ENCODE results near the gene MYPOP. TPM values are rescaled to one million over a fixed set of nuclear protein-coding genes. Genes with fewer than 3 reads are reported as not detected.

Gene MYPOP
- total and polyA plus RNA-seq, 10 of the 15 experiments (the other 5 are each of a cell fraction or from before 2014, with no cell fraction given), result 0.47 to 9.4 (median 1.4) TPM

DNA sequence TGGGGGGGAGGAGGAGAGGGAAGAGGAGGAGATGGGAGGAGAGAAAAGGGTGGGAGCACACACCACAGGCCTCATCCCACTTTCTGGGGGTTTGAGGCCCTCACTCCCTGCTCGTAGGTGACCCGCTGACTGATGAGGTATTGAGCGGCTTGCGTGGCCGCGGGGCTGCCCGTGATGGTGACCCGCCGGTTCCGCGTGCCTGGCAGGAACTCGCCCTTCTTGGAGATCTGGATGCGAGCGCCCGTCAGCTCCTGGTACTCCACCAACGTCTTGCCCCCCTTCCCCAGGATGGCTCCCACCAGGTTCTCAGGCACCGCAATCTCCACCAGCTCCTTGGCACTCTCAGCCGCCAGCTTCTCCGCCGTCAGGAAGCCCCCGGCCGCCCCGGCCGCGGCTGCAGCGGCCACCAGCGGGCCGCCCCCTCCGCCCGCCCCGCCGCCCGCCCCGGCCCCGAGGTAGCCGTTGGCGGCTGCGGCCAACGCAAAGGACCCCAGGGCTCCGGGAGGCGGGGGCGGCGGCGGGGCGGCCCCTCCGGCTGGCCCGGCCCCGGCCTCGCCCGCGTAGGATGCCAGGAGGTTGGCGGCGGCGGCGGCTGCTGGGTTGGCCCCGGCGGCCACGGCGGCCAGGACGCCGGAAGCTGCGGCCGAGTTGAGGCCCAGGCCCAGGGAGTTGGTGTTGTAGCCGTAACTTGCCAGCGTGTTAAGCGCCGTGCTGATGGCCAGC, 37.5 kb upstream of the MYPOP start:
- BruUV-seq (replicated peaks), result no TSS peak
- SMC1A ChIA-PET (ENCODE audit: uncharacterized antibody, unreplicated experiment), result no interaction called here
- ATAC-seq (no peak), FAIRE-seq (no peak), DNase-seq (ENCODE audit: low read depth, low spot score) (no peak)
- no peaks in the 10 kb centered on the region for H3K9me3 ChIP-seq (replicated peaks; ENCODE audit: control insufficient read depth, insufficient read depth, low read length)
- H3K4me1 ChIP-seq (ENCODE audit: control insufficient read depth, insufficient read depth, low read length), result no peaks in the 10 kb centered on the region
- H3K79me2 ChIP-seq (ENCODE audit: control insufficient read depth, insufficient read depth, low read length), result no peaks in the 10 kb centered on the region
- RAD21 ChIA-PET (ENCODE audit: unreplicated experiment), result no interaction called here
- H3K36me3 ChIP-seq (ENCODE audit: control insufficient read depth in 2 of 2, insufficient read depth in 2 of 2, low read length in 1 of 2), result no peaks in the 10 kb centered on the region
- no peak overlapping the region for H3K27ac ChIP-seq (ENCODE audit: control insufficient read depth, insufficient read depth)
- in situ Hi-C loops (cut with MboI) (no loop called here), intact Hi-C loops (cut with micrococcal nuclease; ENCODE audit: unreplicated experiment) (no loop called here)
- no peak for TF ChIP-seq NR2F1 (conservative IDR thresholded peaks at IDR 0.05)
- no peak for TF ChIP-seq MYC (IDR thresholded peaks at IDR 0.05; ENCODE audit: insufficient read depth, insufficient read length, insufficient replicate concordance, low read length, severe bottlenecking)
- TF ChIP-seq KLF5 (IDR thresholded peaks at IDR 0.05; ENCODE audit: partially characterized antibody), result no peak
- no peak for TF ChIP-seq ETV6 (conservative IDR thresholded peaks at IDR 0.05 in 1 of 2, IDR thresholded peaks at IDR 0.05 in 1 of 2; ENCODE audit: borderline replicate concordance in 1 of 2, low read depth in 1 of 2)
- no peak for TF ChIP-seq SUPT20H (IDR thresholded peaks at IDR 0.05; ENCODE audit: borderline replicate concordance, control insufficient read depth, low read depth, low read length)
- no peak for TF ChIP-seq YY1 (IDR thresholded peaks at IDR 0.05; ENCODE audit: low read depth, low read length)
- no peak for TF ChIP-seq SIX5 (IDR thresholded peaks at IDR 0.05; ENCODE audit: low read depth, low read length, severe bottlenecking)
- TF ChIP-seq, protein P1, sequence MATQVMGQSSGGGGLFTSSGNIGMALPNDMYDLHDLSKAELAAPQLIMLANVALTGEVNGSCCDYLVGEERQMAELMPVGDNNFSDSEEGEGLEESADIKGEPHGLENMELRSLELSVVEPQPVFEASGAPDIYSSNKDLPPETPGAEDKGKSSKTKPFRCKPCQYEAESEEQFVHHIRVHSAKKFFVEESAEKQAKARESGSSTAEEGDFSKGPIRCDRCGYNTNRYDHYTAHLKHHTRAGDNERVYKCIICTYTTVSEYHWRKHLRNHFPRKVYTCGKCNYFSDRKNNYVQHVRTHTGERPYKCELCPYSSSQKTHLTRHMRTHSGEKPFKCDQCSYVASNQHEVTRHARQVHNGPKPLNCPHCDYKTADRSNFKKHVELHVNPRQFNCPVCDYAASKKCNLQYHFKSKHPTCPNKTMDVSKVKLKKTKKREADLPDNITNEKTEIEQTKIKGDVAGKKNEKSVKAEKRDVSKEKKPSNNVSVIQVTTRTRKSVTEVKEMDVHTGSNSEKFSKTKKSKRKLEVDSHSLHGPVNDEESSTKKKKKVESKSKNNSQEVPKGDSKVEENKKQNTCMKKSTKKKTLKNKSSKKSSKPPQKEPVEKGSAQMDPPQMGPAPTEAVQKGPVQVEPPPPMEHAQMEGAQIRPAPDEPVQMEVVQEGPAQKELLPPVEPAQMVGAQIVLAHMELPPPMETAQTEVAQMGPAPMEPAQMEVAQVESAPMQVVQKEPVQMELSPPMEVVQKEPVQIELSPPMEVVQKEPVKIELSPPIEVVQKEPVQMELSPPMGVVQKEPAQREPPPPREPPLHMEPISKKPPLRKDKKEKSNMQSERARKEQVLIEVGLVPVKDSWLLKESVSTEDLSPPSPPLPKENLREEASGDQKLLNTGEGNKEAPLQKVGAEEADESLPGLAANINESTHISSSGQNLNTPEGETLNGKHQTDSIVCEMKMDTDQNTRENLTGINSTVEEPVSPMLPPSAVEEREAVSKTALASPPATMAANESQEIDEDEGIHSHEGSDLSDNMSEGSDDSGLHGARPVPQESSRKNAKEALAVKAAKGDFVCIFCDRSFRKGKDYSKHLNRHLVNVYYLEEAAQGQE (IDR thresholded peaks at IDR 0.05; ENCODE audit: low read depth, low read length), result no peak
- TF ChIP-seq FOXM1 (IDR thresholded peaks at IDR 0.05; ENCODE audit: low read depth, low read length), result no peak
- TF ChIP-seq HDGF (IDR thresholded peaks at IDR 0.05), result no peak
- no peak for TF ChIP-seq RAD21 (IDR thresholded peaks at IDR 0.05; ENCODE audit: insufficient read depth, low read depth, low read length)
- TF ChIP-seq GABPA (IDR thresholded peaks at IDR 0.05; ENCODE audit: low read depth), result no peak
- no peak for TF ChIP-seq SPI1 (IDR thresholded peaks at IDR 0.05; ENCODE audit: borderline replicate concordance, insufficient read depth, low read depth, low read length)
- TF ChIP-seq, protein P2, sequence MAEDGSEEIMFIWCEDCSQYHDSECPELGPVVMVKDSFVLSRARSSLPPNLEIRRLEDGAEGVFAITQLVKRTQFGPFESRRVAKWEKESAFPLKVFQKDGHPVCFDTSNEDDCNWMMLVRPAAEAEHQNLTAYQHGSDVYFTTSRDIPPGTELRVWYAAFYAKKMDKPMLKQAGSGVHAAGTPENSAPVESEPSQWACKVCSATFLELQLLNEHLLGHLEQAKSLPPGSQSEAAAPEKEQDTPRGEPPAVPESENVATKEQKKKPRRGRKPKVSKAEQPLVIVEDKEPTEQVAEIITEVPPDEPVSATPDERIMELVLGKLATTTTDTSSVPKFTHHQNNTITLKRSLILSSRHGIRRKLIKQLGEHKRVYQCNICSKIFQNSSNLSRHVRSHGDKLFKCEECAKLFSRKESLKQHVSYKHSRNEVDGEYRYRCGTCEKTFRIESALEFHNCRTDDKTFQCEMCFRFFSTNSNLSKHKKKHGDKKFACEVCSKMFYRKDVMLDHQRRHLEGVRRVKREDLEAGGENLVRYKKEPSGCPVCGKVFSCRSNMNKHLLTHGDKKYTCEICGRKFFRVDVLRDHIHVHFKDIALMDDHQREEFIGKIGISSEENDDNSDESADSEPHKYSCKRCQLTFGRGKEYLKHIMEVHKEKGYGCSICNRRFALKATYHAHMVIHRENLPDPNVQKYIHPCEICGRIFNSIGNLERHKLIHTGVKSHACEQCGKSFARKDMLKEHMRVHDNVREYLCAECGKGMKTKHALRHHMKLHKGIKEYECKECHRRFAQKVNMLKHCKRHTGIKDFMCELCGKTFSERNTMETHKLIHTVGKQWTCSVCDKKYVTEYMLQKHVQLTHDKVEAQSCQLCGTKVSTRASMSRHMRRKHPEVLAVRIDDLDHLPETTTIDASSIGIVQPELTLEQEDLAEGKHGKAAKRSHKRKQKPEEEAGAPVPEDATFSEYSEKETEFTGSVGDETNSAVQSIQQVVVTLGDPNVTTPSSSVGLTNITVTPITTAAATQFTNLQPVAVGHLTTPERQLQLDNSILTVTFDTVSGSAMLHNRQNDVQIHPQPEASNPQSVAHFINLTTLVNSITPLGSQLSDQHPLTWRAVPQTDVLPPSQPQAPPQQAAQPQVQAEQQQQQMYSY (CRISPR knock-in tag; IDR thresholded peaks at IDR 0.05), result no peak
- TF ChIP-seq NRF1 (conservative IDR thresholded peaks at IDR 0.05; ENCODE audit: low read depth, low read length), result no peak
- no peak for TF ChIP-seq LARP7 (IDR thresholded peaks at IDR 0.05)
- POLR2A ChIA-PET, result no interaction called here
- no peak overlapping the region for H3K4me2 ChIP-seq (ENCODE audit: control insufficient read depth, insufficient read depth)
- H3K27me3 ChIP-seq (replicated peaks in 1 of 2; ENCODE audit: control insufficient read depth in 2 of 2, insufficient read depth in 2 of 2, low read length in 1 of 2), result no peaks in the 10 kb centered on the region
- WGBS (ENCODE audit: insufficient coverage, insufficient replicate concordance, low lambda C conversion rate, missing lambda C conversion rate), result 59% methylated on average over 25 of the region's 67 CpGs
- H3K4me3 ChIP-seq, result no peak overlapping the region
- no peaks in the 10 kb centered on the region for H4K20me1 ChIP-seq (ENCODE audit: control insufficient read depth, insufficient read depth)
- no peak overlapping the region for H3K9ac ChIP-seq (ENCODE audit: control insufficient read depth, insufficient read depth, low read length)
- H2AFZ ChIP-seq (ENCODE audit: control insufficient read depth, low read depth, low read length), result no peak overlapping the region
- CTCF ChIA-PET, result no interaction called here

Measured in GM12878 (cell line).